GM12875 (cell line): ENCODE measurements around the gene SEC22C.

Experiments used
- H3K4me3 ChIP-seq: one replicate; pipeline ENCODE4 v1.5.1; 2011; ENCODE audit warnings: low read depth, low read length, control low read depth
- TF ChIP-seq, protein P1 (sequence below): IDR thresholded peaks from 2 replicates; pipeline ENCODE4 v1.5.1; 2011; ENCODE audit warnings: low read depth, mild to moderate bottlenecking, control low read depth, inconsistent platforms, low read length, moderate library complexity, borderline replicate concordance; ENCODE audit not compliant: insufficient read depth

SEC22C gene

DNA sequence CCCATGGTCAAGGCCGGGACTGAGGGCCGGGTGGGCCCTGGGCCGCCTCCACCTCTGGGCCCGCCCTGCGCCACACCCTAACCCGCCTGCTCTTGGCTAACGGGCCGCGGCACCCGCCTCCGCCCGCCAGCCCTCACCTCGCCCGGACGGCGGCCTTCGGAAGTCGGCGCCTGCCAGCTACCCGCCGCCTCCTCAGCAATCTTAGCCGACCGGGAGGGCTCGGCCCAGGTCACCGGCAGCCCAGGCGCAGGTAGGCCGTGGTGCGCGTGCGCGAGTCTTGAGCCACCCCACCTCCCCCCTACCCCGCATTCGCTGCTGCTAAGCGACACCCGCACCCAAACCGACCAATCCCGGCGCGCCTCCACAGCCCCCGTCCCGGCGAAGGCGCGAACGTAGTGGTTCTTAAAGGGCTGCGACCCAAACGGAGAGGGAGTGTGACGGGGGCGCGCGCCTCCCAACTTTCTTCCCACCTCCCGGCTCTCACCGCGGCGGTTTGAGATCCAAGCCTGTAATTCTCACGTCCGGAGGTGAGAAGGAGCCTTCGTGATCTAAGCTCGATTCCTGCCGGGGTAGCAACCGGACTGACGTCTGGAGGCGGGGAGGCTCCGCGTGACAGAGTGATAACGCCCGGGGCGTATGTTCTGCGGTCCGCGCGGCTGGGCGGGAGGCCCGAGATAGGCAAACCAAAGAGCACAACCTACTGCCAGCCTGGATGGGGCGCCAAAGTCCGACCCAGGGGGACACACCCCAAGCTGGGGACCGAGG, at the start of gene SEC22C:
Gene SEC22C (minus strand): TSS at position 259 of the 765 bp plus-strand sequence. CDS start 12,921 bp downstream, outside the sequence.
- TF ChIP-seq, protein P1, sequence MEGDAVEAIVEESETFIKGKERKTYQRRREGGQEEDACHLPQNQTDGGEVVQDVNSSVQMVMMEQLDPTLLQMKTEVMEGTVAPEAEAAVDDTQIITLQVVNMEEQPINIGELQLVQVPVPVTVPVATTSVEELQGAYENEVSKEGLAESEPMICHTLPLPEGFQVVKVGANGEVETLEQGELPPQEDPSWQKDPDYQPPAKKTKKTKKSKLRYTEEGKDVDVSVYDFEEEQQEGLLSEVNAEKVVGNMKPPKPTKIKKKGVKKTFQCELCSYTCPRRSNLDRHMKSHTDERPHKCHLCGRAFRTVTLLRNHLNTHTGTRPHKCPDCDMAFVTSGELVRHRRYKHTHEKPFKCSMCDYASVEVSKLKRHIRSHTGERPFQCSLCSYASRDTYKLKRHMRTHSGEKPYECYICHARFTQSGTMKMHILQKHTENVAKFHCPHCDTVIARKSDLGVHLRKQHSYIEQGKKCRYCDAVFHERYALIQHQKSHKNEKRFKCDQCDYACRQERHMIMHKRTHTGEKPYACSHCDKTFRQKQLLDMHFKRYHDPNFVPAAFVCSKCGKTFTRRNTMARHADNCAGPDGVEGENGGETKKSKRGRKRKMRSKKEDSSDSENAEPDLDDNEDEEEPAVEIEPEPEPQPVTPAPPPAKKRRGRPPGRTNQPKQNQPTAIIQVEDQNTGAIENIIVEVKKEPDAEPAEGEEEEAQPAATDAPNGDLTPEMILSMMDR: peak; percentile 34; the same call in 1 of the 2 replicates
- peak within 1 kb of the TSS; percentile 80 for H3K4me3 ChIP-seq

- no peak overlapping the region for H3K4me3 ChIP-seq
- TF ChIP-seq, protein P1: peak; percentile 27; the same call in 1 of the 2 replicates
Measured at GRCh38 chr3:42613462-42613861, 31.7 kb upstream of the SEC22C start.

DNA sequence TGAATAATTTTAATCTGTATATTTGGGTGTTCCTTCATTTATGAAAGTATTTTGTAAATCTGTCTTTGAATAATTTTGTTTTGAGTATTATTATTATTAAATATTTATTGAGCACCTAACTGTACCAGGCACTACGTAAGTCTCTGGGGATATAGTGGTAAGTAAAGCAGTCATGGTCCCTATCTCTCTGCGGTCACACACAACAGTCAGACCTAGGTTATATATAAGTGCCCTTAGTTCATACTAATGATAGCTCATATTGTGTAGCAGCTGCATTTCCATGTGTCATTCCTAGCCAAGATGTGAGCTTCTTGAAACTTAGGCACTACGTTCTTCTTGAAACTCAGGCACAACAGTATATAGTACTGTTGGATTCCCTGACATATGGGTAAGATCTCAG, 31.2 kb upstream of the SEC22C start:
- TF ChIP-seq, protein P1: no peak
- H3K4me3 ChIP-seq: no peak overlapping the region

GRCh38 chr3:42612217-42612616, 30.4 kb upstream of the SEC22C start:
- TF ChIP-seq, protein P1: no peak
- H3K4me3 ChIP-seq: no peak overlapping the region

- TF ChIP-seq, protein P1: no peak
- H3K4me3 ChIP-seq: no peak overlapping the region
Measured at GRCh38 chr3:42610976-42611375, 29.2 kb upstream of the SEC22C start.

- TF ChIP-seq, protein P1: no peak
- no peak overlapping the region for H3K4me3 ChIP-seq
Measured at GRCh38 chr3:42608581-42608980, 26.8 kb upstream of the SEC22C start.

DNA sequence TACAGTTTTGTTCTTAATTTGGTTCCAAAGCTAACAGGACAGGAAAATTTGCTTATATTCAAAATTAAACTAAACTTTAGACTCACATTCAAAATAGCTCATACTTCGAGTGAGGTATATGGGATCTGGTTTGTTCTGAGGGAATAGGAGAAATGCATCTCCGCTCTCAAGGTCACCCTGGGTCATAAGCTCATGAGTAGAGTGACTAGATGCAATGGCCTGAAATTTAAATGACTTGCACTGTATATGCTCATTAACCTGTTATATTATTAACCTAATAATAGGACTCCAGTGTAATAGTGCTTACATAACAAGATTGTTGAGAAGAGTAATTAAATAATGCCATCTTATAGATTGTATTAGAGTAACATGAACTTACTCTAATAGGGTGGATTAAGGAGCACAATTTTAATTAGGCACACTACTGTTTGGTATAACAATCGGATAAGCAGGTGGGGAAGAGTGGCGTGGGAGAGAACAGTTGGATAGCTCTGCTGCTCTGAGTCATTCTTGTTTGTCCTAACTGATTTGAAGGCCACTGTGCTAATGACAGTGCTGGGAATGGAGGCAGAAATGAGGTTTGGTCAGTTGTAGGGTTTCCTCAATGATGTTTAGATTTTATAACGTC, 23.9 kb upstream of the SEC22C start:
- TF ChIP-seq, protein P1: no peak
- no peak overlapping the region for H3K4me3 ChIP-seq
